ENCODE measurements around the gene MCM7. TPM values are rescaled to one million over a fixed set of nuclear protein-coding genes. Genes with fewer than 3 reads are reported as not detected.

Gene MCM7
- total and polyA plus RNA-seq, 2 of the 13 experiments (the other 11 are each of a cell fraction or from before 2014, with no cell fraction given), result 84.5 to 214 TPM

DNA sequence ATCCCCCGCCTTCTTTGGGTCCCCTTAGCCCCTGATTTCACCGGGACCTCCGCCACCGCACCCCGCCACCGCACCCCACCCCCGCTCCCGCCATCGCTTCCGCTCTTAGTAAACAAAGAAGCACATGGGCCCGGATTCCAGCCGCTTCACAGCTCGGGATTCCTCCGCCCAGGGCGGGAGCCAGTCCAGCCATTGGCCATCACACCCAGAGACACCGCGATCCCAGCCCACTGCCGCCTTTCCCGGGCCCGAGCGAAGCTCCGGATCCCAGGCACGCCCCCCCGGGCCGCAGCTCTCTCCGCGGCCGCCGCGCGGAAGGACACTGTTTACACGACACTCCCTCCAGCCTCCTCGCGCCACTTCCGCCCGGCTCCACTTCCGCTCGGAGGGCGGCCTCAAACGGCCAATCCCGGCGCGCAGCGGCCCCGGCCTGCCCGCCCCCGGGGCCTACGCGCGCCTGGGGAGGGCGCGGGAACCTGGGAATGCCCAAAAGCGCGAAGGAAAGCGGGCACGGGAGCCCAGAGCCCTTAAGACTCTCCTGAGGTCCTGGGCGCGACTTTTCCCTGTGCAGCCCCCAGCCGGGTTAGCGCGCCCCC, 679 bp downstream of the MCM7 start (continued):
- TF ChIP-seq ZNF574 (CRISPR knock-in tag; IDR thresholded peaks at IDR 0.05) (peak; percentile 95), NR3C1 (CRISPR knock-in tag; IDR thresholded peaks at IDR 0.05) (no peak), ZNF839 (CRISPR knock-in tag; IDR thresholded peaks at IDR 0.05; ENCODE audit: borderline replicate concordance) (0 out of 2 replicates have a peak, but pooled peaks have one; percentile 60), IKZF5 (CRISPR knock-in tag; IDR thresholded peaks at IDR 0.05) (peak; percentile 79; the same call in 1 of the 2 replicates), ZNF674 (CRISPR knock-in tag; IDR thresholded peaks at IDR 0.05; ENCODE audit: low read depth) (no peak), IKZF4 (CRISPR knock-in tag; IDR thresholded peaks at IDR 0.05; ENCODE audit: borderline replicate concordance, low read depth, not compliant biosample characterization) (peak; percentile 16), ZNF572 (CRISPR knock-in tag; IDR thresholded peaks at IDR 0.05) (no peak), HNF4G (IDR thresholded peaks at IDR 0.05; ENCODE audit: borderline replicate concordance, low read depth, low read length) (no peak), HNF4G (CRISPR knock-in tag; IDR thresholded peaks at IDR 0.05; ENCODE audit: borderline replicate concordance, low read depth) (0 out of 2 replicates have a peak, but pooled peaks have one; percentile 28), ZNF577 (CRISPR knock-in tag; IDR thresholded peaks at IDR 0.05; ENCODE audit: borderline replicate concordance, low read depth) (no peak), PTBP1 (IDR thresholded peaks at IDR 0.05; ENCODE audit: low read depth, low read length, poor library complexity, severe bottlenecking) (no peak), ZNF557 (CRISPR knock-in tag; IDR thresholded peaks at IDR 0.05) (peak; percentile 89), ZNF234 (CRISPR knock-in tag; conservative IDR thresholded peaks at IDR 0.05) (no peak), NFIC (IDR thresholded peaks at IDR 0.05; ENCODE audit: low read length) (0 out of 2 replicates have a peak, but pooled peaks have one; percentile 34), ZNF484 (CRISPR knock-in tag; IDR thresholded peaks at IDR 0.05; ENCODE audit: borderline replicate concordance, low read depth) (no peak), BCL6 (CRISPR knock-in tag; IDR thresholded peaks at IDR 0.05) (peak; percentile 34; the same call in 1 of the 2 replicates), ZNF768 (CRISPR knock-in tag; IDR thresholded peaks at IDR 0.05) (peak; percentile 57; the same call in 1 of the 2 replicates), ZNF777 (CRISPR knock-in tag; IDR thresholded peaks at IDR 0.05) (no peak), ATF1 (CRISPR knock-in tag; IDR thresholded peaks at IDR 0.05) (peak; percentile 74), FOXO1 (CRISPR knock-in tag; IDR thresholded peaks at IDR 0.05) (peak; percentile 91), ESRRA (CRISPR knock-in tag; IDR thresholded peaks at IDR 0.05; ENCODE audit: low read depth) (peak; percentile 79; the same call in 1 of the 2 replicates)
- TF ChIP-seq, protein P1, sequence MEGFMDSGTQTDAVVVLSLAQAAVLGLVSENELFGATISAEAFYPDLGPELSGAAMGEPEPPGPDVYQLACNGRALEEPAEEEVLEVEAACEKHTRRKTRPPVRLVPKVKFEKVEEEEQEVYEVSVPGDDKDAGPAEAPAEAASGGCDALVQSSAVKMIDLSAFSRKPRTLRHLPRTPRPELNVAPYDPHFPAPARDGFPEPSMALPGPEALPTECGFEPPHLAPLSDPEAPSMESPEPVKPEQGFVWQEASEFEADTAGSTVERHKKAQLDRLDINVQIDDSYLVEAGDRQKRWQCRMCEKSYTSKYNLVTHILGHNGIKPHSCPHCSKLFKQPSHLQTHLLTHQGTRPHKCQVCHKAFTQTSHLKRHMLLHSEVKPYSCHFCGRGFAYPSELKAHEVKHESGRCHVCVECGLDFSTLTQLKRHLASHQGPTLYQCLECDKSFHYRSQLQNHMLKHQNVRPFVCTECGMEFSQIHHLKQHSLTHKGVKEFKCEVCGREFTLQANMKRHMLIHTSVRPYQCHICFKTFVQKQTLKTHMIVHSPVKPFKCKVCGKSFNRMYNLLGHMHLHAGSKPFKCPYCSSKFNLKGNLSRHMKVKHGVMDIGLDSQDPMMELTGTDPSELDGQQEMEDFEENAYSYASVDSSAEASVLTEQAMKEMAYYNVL (CRISPR knock-in tag; IDR thresholded peaks at IDR 0.05; ENCODE audit: borderline replicate concordance), result peak; percentile 38; the same call in 1 of the 2 replicates
- TF ChIP-seq, protein P2, sequence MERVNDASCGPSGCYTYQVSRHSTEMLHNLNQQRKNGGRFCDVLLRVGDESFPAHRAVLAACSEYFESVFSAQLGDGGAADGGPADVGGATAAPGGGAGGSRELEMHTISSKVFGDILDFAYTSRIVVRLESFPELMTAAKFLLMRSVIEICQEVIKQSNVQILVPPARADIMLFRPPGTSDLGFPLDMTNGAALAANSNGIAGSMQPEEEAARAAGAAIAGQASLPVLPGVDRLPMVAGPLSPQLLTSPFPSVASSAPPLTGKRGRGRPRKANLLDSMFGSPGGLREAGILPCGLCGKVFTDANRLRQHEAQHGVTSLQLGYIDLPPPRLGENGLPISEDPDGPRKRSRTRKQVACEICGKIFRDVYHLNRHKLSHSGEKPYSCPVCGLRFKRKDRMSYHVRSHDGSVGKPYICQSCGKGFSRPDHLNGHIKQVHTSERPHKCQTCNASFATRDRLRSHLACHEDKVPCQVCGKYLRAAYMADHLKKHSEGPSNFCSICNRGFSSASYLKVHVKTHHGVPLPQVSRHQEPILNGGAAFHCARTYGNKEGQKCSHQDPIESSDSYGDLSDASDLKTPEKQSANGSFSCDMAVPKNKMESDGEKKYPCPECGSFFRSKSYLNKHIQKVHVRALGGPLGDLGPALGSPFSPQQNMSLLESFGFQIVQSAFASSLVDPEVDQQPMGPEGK (CRISPR knock-in tag; IDR thresholded peaks at IDR 0.05), result peak; percentile 88

Data from HepG2 (cell line).